ENCODE measurements around the gene TRMT44. TPM values are rescaled to one million over a fixed set of nuclear protein-coding genes. Genes with fewer than 3 reads are reported as not detected.

The TRMT44 gene
- total RNA-seq, 1 experiment from 2014 or later = 25.8 TPM

- CTCF ChIA-PET = no interaction called here
- no peak overlapping the region for H3K27ac ChIP-seq (ENCODE audit: low read depth, low read length)
- no peak overlapping the region for H3K4me3 ChIP-seq (replicated peaks in 1 of 2; ENCODE audit: low read depth in 1 of 2, low read length in 2 of 2)
- RAD21 ChIA-PET (ENCODE audit: low non-redundant PET in 1 of 2, low total read pairs in 2 of 2, uncharacterized antibody in 2 of 2, unreplicated experiment in 2 of 2) = no interaction called here
- intact Hi-C loops (cut with micrococcal nuclease) = no loop called here
- POLR2A ChIA-PET = no interaction called here
- H3K9ac ChIP-seq (ENCODE audit: low read length) = no peak overlapping the region
- no peaks in the 10 kb centered on the region for H3K4me1 ChIP-seq (ENCODE audit: control insufficient read depth in 1 of 2, insufficient read depth in 2 of 2, low read length in 2 of 2)
- no peak overlapping the region for H3K4me2 ChIP-seq (ENCODE audit: low read length)
- no peak overlapping the region for H2AFZ ChIP-seq (ENCODE audit: low read depth, low read length, poor library complexity, severe bottlenecking)
- ATAC-seq (no peak), DNase-seq (ENCODE audit: low read depth, low spot score) (no peak)
- no peaks in the 10 kb centered on the region for H3K9me3 ChIP-seq (ENCODE audit: control insufficient read depth in 1 of 2, insufficient read depth in 1 of 2, low read depth in 1 of 2, low read length in 2 of 2)
- no peaks in the 10 kb centered on the region for H3K9me2 ChIP-seq (ENCODE audit: insufficient read depth)
- H3K79me2 ChIP-seq (ENCODE audit: insufficient read depth, low read length) = no peaks in the 10 kb centered on the region
- H3K36me3 ChIP-seq (ENCODE audit: control insufficient read depth in 1 of 2, insufficient read depth in 2 of 2, low read length in 2 of 2) = peaks cover 0 to 8% of the 10 kb centered on the region in 2 experiments; a peak in 2 of 4 replicates
- no TSS peak for BruUV-seq (replicated peaks)
- H3K27me3 ChIP-seq (ENCODE audit: insufficient read depth, low read length) = no peaks in the 10 kb centered on the region
- no peaks in the 10 kb centered on the region for H4K20me1 ChIP-seq (ENCODE audit: insufficient read depth)
- TF ChIP-seq JUND (IDR thresholded peaks at IDR 0.05) (no peak), POLR2AphosphoS5 (IDR thresholded peaks at IDR 0.05; ENCODE audit: low read depth, low read length) (no peak)
Observed at GRCh38 chr4:8478371-8478770, 37.8 kb downstream of the TRMT44 start.

GRCh38 chr4:8478801-8479744 is 38.5 kb downstream of the TRMT44 start:
- RAD21 ChIA-PET (ENCODE audit: low non-redundant PET in 1 of 2, low total read pairs in 2 of 2, uncharacterized antibody in 2 of 2, unreplicated experiment in 2 of 2) = no interaction called here
- H3K79me2 ChIP-seq (ENCODE audit: insufficient read depth, low read length) = no peaks in the 10 kb centered on the region
- no TSS peak for BruUV-seq (replicated peaks)
- no peaks in the 10 kb centered on the region for H3K9me2 ChIP-seq (ENCODE audit: insufficient read depth)
- H3K36me3 ChIP-seq (ENCODE audit: control insufficient read depth in 1 of 2, insufficient read depth in 2 of 2, low read length in 2 of 2) = peaks cover 0 to 8% of the 10 kb centered on the region in 2 experiments; a peak in 2 of 4 replicates
- no peaks in the 10 kb centered on the region for H4K20me1 ChIP-seq (ENCODE audit: insufficient read depth)
- H3K4me3 ChIP-seq (replicated peaks in 1 of 2; ENCODE audit: low read depth in 1 of 2, low read length in 2 of 2) = no peak overlapping the region
- intact Hi-C loops (cut with micrococcal nuclease) = no loop called here
- no peak overlapping the region for H3K4me2 ChIP-seq (ENCODE audit: low read length)
- no peaks in the 10 kb centered on the region for H3K9me3 ChIP-seq (ENCODE audit: control insufficient read depth in 1 of 2, insufficient read depth in 1 of 2, low read depth in 1 of 2, low read length in 2 of 2)
- no peaks in the 10 kb centered on the region for H3K27me3 ChIP-seq (ENCODE audit: insufficient read depth, low read length)
- DNase-seq (ENCODE audit: low read depth, low spot score) = no peak
- no peak for ATAC-seq
- CTCF ChIA-PET = no interaction called here
- POLR2A ChIA-PET = no interaction called here
- H3K9ac ChIP-seq (ENCODE audit: low read length) = no peak overlapping the region
- H2AFZ ChIP-seq (ENCODE audit: low read depth, low read length, poor library complexity, severe bottlenecking) = no peak overlapping the region
- no peak overlapping the region for H3K27ac ChIP-seq (ENCODE audit: low read depth, low read length)
- no peaks in the 10 kb centered on the region for H3K4me1 ChIP-seq (ENCODE audit: control insufficient read depth in 1 of 2, insufficient read depth in 2 of 2, low read length in 2 of 2)
- TF ChIP-seq ZFX (IDR thresholded peaks at IDR 0.05) = no peak
- no peak for TF ChIP-seq EZH2phosphoT487 (IDR thresholded peaks at IDR 0.05; ENCODE audit: borderline replicate concordance)
- no peak for TF ChIP-seq TCF7L2 (IDR thresholded peaks at IDR 0.05; ENCODE audit: borderline replicate concordance, extremely low read depth, insufficient read depth, insufficient read length)
- no peak for TF ChIP-seq SIN3A (IDR thresholded peaks at IDR 0.05; ENCODE audit: low read depth)
- no peak for TF ChIP-seq CBX3 (IDR thresholded peaks at IDR 0.05; ENCODE audit: low read depth)
- TF ChIP-seq ZNF274 (IDR thresholded peaks at IDR 0.05; ENCODE audit: low read depth, low read length) = no peak
- TF ChIP-seq YY1 (IDR thresholded peaks at IDR 0.05; ENCODE audit: extremely low read depth, insufficient replicate concordance, low read depth, low read length) = no peak
- no peak for TF ChIP-seq SP1 (IDR thresholded peaks at IDR 0.05; ENCODE audit: low read depth)
- TF ChIP-seq, protein P1, sequence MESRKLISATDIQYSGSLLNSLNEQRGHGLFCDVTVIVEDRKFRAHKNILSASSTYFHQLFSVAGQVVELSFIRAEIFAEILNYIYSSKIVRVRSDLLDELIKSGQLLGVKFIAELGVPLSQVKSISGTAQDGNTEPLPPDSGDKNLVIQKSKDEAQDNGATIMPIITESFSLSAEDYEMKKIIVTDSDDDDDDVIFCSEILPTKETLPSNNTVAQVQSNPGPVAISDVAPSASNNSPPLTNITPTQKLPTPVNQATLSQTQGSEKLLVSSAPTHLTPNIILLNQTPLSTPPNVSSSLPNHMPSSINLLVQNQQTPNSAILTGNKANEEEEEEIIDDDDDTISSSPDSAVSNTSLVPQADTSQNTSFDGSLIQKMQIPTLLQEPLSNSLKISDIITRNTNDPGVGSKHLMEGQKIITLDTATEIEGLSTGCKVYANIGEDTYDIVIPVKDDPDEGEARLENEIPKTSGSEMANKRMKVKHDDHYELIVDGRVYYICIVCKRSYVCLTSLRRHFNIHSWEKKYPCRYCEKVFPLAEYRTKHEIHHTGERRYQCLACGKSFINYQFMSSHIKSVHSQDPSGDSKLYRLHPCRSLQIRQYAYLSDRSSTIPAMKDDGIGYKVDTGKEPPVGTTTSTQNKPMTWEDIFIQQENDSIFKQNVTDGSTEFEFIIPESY (IDR thresholded peaks at IDR 0.05; ENCODE audit: extremely low read depth, insufficient replicate concordance, low read length) = no peak
